ENCODE measurements around the gene HYI. TPM values are rescaled to one million over a fixed set of nuclear protein-coding genes. Genes with fewer than 3 reads are reported as not detected.

Gene HYI, protein sequence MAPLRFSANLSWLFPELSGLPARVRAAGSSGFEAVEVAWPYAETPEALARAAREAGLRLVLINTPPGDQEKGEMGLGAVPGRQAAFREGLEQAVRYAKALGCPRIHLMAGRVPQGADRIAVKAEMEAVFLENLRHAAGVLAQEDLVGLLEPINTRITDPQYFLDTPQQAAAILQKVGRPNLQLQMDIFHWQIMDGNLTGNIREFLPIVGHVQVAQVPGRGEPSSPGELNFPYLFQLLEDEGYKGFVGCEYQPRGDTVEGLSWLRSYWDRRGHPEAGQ
- 10.1 to 16.1 TPM (median 14.6 TPM) in 5 replicates for total RNA-seq (2022; extraction: Qiagen RNA extraction; ENCODE audit: low read depth)

DNA sequence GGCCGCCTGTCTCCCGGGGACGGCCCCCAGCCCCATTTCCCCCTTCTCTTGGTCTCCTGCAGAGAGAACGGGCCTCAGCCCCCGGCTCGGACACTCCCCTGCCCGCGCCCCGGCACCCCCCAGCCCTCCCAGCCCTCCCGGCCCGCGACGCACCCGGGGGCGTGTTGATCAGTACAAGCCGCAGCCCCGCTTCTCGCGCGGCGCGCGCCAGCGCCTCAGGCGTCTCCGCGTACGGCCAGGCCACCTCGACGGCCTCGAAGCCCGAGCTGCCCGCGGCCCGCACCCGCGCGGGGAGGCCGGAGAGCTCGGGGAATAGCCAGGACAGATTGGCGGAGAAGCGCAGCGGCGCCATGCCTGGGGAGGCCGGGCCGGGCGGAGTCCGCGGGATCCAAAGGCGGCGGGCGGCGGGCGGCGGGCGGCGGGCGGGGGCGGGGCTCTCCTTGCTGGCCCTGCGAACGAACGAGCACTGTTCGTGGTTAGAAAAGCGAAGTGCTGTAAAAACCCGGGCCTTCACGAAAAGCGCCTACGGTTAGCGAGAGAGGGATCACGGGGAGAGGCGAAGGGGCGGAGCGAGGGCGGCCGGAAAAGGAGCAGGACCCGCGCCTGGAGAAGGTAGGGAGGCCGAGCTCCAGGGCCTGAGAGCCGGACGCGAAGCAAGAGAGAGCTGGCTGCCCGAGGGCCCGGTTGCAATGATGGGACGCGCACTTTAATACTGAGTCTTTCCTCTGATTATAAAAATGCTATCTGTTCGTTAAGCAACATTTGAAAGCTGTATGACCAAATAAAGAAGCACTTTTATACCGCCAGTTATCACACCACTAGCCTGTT is at the start of gene HYI:
Gene HYI (minus strand): TSS at position 490 of the 828 bp plus-strand sequence. CDS start 138 bp downstream, at position 352.

Other genes with a start within 250 kb of the HYI start
- gene TMEM125, start 183.9 kb downstream of the HYI start, total RNA-seq (2022; extraction: Qiagen RNA extraction; ENCODE audit: low read depth), result not detected in 5 replicates
- not detected in 5 replicates for gene C1orf210, start 168.3 kb downstream of the HYI start, total RNA-seq (2022; extraction: Qiagen RNA extraction; ENCODE audit: low read depth)
- not detected in 5 replicates for gene TIE1, start 152.9 kb downstream of the HYI start, total RNA-seq (2022; extraction: Qiagen RNA extraction; ENCODE audit: low read depth)
- 0.07 to 0.30 TPM in 2 of 5 replicates, not detected in the others for gene MPL, start 116.1 kb downstream of the HYI start, total RNA-seq (2022; extraction: Qiagen RNA extraction; ENCODE audit: low read depth)
- 183 to 218 TPM (median 206 TPM) in 5 replicates for gene CDC20, start 95.0 kb downstream of the HYI start, total RNA-seq (2022; extraction: Qiagen RNA extraction; ENCODE audit: low read depth)
- gene ELOVL1, start 85.9 kb downstream of the HYI start, total RNA-seq (2022; extraction: Qiagen RNA extraction; ENCODE audit: low read depth), result 132 to 153 TPM (median 140 TPM) in 5 replicates
- 31.7 to 39.9 TPM (median 36.5 TPM) in 5 replicates for gene MED8, start 64.1 kb downstream of the HYI start, total RNA-seq (2022; extraction: Qiagen RNA extraction; ENCODE audit: low read depth)
- gene SZT2, start 64.0 kb downstream of the HYI start, total RNA-seq (2022; extraction: Qiagen RNA extraction; ENCODE audit: low read depth), result 4.9 to 7.5 TPM (median 6.9 TPM) in 5 replicates
- gene PTPRF, start 77.0 kb upstream of the HYI start, total RNA-seq (2022; extraction: Qiagen RNA extraction; ENCODE audit: low read depth), result 79.0 to 101 TPM (median 91.8 TPM) in 5 replicates
- gene KDM4A, start 196.2 kb upstream of the HYI start, total RNA-seq (2022; extraction: Qiagen RNA extraction; ENCODE audit: low read depth), result 14.1 to 15.4 TPM (median 15.0 TPM) in 5 replicates